Measurements from ENCODE around the gene TBC1D8. TPM values are rescaled to one million over a fixed set of nuclear protein-coding genes. Genes with fewer than 3 reads are reported as not detected.

Gene TBC1D8
- total and polyA plus RNA-seq, 2 of the 8 experiments (the other 6 are each of a cell fraction or from before 2014, with no cell fraction given) = 20.8 to 21.8 TPM

DNA sequence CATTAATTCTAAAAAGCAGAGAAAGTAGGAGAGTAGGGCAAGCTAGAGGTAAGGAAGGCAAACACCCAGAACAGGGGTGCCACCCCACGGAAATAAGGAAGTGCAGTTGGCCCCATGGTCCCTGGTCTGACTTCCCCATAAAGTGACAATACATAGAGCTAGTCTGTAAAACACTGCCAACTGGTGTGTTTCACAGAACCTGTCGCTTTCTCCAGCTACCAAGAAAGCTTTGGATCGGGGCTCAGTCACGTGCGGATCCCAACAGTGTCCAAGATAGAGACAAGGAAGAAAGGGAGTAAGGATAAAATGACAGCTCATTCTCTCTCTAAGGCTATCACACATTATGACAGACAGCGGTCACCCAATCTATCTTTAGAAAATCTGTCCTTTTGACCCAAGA lies 36.4 kb downstream of the TBC1D8 start (continued):
- no peak for TF ChIP-seq NANOG (IDR thresholded peaks at IDR 0.05; ENCODE audit: insufficient read depth, low read depth, low read length, poor library complexity, severe bottlenecking)
- TF ChIP-seq POLR2AphosphoS5 (IDR thresholded peaks at IDR 0.05; ENCODE audit: low read depth, low read length) = no peak
- TF ChIP-seq SIRT6 (IDR thresholded peaks at IDR 0.05; ENCODE audit: low read length) = no peak
- no peak for TF ChIP-seq POU5F1 (IDR thresholded peaks at IDR 0.05; ENCODE audit: low read depth, low read length)
- TF ChIP-seq RNF2 (IDR thresholded peaks at IDR 0.05; ENCODE audit: borderline replicate concordance, low read depth, low read length, missing control alignments, poor library complexity, severe bottlenecking) = no peak
- no peak for TF ChIP-seq SP2 (IDR thresholded peaks at IDR 0.05; ENCODE audit: low read length)
- TF ChIP-seq RFX5 (IDR thresholded peaks at IDR 0.05; ENCODE audit: borderline replicate concordance, low read depth, low read length) = no peak
- TF ChIP-seq TAF7 (optimal IDR thresholded peaks at IDR 0.05; ENCODE audit: borderline replicate concordance, low read depth, low read length) = no peak
- no peak for TF ChIP-seq SP4 (IDR thresholded peaks at IDR 0.05; ENCODE audit: low read length)
